ENCODE results near the gene MARVELD2. TPM values are rescaled to one million over a fixed set of nuclear protein-coding genes. Genes with fewer than 3 reads are reported as not detected.
"Not testable (repeated sequence)": the region's sequence is repeated elsewhere in the genome, so short reads cannot be mapped to it uniquely, and the experiment has no call there.

The MARVELD2 gene
- total RNA-seq, 2 donors from 2014 or later: 1.6 to 2.3 TPM

DNA sequence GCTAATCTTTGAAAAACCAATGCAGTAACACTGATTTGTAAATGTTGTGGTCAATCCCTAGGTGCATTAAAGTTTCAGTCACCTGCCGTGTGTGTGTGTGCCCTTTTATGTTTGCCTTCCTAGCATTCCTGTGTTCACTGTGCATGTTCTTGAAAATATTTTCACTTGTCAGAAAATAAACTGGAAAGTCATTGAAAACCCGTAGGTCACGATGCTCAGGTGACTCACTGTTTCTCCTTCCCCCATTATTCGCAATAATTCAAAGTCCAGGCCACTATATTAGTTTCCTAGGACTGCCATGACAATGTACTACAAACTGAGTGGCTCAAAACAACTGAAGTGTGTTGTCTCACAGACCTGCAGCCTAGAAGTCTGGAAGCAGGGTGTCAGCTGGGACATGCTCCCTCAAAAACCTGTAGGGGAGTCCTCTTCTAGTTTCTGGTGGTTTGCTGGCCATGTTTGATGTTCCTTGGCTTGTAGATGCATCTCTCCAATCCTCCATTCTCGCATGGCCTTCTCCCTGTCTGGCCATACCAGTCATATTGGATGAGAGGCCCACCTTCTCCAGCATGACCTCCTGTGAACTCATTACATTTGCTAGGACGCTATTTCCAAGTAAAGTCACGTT lies 29.3 kb downstream of the MARVELD2 start:
- Histone ChIP-seq H3K36me3 (no peaks in the 10 kb centered on the region), H3K4me1 (no peaks in the 10 kb centered on the region), H3K27ac (no peak overlapping the region), H3K9me3 (no peaks in the 10 kb centered on the region), H3K4me3 (no peak overlapping the region), H3K27me3 (no peaks in the 10 kb centered on the region)
- TF ChIP-seq, protein P1, sequence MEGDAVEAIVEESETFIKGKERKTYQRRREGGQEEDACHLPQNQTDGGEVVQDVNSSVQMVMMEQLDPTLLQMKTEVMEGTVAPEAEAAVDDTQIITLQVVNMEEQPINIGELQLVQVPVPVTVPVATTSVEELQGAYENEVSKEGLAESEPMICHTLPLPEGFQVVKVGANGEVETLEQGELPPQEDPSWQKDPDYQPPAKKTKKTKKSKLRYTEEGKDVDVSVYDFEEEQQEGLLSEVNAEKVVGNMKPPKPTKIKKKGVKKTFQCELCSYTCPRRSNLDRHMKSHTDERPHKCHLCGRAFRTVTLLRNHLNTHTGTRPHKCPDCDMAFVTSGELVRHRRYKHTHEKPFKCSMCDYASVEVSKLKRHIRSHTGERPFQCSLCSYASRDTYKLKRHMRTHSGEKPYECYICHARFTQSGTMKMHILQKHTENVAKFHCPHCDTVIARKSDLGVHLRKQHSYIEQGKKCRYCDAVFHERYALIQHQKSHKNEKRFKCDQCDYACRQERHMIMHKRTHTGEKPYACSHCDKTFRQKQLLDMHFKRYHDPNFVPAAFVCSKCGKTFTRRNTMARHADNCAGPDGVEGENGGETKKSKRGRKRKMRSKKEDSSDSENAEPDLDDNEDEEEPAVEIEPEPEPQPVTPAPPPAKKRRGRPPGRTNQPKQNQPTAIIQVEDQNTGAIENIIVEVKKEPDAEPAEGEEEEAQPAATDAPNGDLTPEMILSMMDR (IDR thresholded peaks at IDR 0.05): no peak
- no peak for DNase-seq (ENCODE audit: low spot score)

- Histone ChIP-seq H3K27me3 (no peaks in the 10 kb centered on the region), H3K36me3 (no peaks in the 10 kb centered on the region), H3K9me3 (no peaks in the 10 kb centered on the region), H3K4me3 (no peak overlapping the region), H3K4me1 (no peaks in the 10 kb centered on the region), H3K27ac (no peak overlapping the region)
- TF ChIP-seq, protein P1 (IDR thresholded peaks at IDR 0.05): no peak
- no peak for DNase-seq (ENCODE audit: low spot score)
These were observed 34.6 kb downstream of the MARVELD2 start for GRCh38 chr5:69449511-69449910.

- no peaks in the 10 kb centered on the region for H3K4me1 ChIP-seq
- H3K27me3 ChIP-seq: no peaks in the 10 kb centered on the region
- no peak overlapping the region for H3K27ac ChIP-seq
- DNase-seq (ENCODE audit: low spot score): no peak
- H3K4me3 ChIP-seq: no peak overlapping the region
- no peaks in the 10 kb centered on the region for H3K36me3 ChIP-seq
- TF ChIP-seq, protein P1 (IDR thresholded peaks at IDR 0.05): no peak
- no peaks in the 10 kb centered on the region for H3K9me3 ChIP-seq
These were observed 35.2 kb downstream of the MARVELD2 start for GRCh38 chr5:69450116-69450515.

DNA sequence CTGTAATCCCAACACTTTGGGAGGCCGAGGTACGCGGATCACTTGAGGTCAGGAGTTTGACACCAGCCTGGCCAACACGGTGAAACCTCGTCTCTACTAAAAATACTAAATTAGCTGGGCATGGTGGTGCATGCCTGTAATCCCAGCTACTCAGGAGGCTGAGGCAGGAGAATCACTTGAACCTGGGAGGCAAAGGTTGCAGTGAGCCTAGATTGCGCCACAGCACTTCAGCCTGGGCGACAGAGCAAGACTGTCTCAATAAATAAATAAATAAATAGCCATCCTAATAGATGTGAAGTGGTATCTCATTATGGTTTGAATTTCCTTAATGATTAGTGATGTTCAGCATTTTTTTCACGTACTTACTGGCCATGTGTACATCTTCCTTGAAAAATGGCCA lies 35.6 kb downstream of the MARVELD2 start:
- H3K4me3 ChIP-seq; H3K27ac ChIP-seq; H3K9me3 ChIP-seq; H3K4me1 ChIP-seq; H3K36me3 ChIP-seq; H3K27me3 ChIP-seq; DNase-seq (ENCODE audit: low spot score): not testable (repeated sequence)

GRCh38 chr5:69451941-69452647 lies 37.2 kb downstream of the MARVELD2 start:
- Histone ChIP-seq H3K27ac (no peak overlapping the region), H3K9me3 (no peaks in the 10 kb centered on the region), H3K27me3 (no peaks in the 10 kb centered on the region), H3K36me3 (no peaks in the 10 kb centered on the region), H3K4me1 (no peaks in the 10 kb centered on the region), H3K4me3 (no peak overlapping the region)
- no peak for DNase-seq (ENCODE audit: low spot score)
- TF ChIP-seq, protein P1 (IDR thresholded peaks at IDR 0.05): no peak

GRCh38 chr5:69453487-69453886 lies 38.6 kb downstream of the MARVELD2 start:
- H3K4me1 ChIP-seq; H3K9me3 ChIP-seq; H3K36me3 ChIP-seq; H3K27ac ChIP-seq; H3K27me3 ChIP-seq; DNase-seq (ENCODE audit: low spot score); H3K4me3 ChIP-seq: not testable (repeated sequence)

All from right atrium auricular region (tissue), 2 donors.